Smooth muscle cell of the pulmonary artery (primary cell): Measurements from ENCODE around the gene PFKFB4. TPM values are rescaled to one million over a fixed set of nuclear protein-coding genes. Genes with fewer than 3 reads are reported as not detected.

Experiments used
- total RNA-seq: library from RNA; depleted of rRNA; stranded (reverse); fragments of >200 nt; gene quantifications from 2 replicates; pipeline ENCODE4 v1.2.3, GENCODE V29; 2014

The PFKFB4 gene
- 59.8 and 62.5 TPM in 2 replicates for total RNA-seq

DNA sequence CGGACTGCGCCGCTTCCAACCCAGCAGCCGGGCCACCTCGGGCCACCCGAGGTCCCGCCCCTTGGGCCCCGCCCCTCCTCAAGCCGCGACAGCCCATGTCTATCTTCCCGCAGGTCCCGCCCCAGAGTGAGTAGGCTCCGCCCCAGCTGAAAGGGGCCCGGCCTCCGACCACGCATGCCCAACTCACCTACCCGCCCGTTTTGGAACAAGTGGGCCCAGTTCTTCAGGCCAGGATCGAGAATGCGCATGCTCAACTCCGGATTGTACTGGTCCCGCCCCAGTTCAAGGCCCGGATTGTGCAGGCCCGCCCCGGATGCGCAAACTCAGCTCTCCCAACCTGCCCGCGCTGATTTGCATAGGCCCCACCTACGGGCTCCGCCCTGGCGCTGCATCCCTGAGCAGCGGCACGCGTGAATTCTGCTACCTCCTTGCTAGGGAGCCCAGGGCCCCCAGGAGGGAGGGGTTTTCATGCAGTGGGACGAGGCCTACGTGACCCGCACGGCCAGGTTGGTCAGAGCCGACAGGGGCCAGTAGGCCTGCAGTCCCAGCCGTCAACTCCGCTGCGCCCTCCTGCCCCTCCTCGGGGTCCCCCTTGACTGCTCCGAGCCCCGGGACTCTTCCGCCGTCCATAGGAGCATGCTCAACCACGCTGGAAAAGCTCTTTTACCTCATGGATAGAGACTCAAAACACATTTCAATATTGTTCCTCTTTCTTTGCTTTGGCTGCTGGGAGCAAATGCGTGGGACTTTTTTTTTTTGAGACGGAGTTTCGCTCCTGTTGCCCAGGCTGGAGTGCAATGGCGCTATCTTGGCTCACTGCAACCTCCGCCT is at the start of gene PFKFB4:
Gene PFKFB4 (minus strand): TSS at position 8 of the 831 bp plus-strand sequence. CDS start 26 bp downstream, outside the sequence.

DNA sequence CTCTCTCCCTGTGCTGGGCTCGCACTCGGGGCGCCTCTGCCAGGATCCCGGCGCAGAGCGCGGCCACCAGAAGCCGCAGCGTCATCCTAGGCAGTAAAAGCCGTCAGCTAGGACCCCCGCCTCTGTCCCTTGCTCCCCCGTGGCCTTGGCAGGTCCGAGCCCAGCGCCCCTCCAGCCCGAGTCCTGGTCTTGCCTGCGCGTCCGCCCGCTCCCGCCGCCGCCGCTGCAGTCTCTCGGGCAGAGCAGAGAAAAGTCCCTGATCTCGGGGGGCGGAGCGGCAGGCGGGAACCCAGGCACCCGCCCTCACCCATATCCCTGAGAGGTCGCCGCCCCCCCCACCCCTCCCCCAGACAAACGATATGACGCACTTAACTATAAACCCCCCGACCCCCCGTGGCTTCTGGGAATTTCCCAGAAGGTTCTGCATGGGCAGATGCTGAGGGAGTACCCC is 38.5 kb upstream of the PFKFB4 start, which contains the start of gene COL7A1:
Gene COL7A1 (minus strand): TSS at position 255 of the 451 bp plus-strand sequence. CDS start 170 bp downstream, at position 85.

DNA sequence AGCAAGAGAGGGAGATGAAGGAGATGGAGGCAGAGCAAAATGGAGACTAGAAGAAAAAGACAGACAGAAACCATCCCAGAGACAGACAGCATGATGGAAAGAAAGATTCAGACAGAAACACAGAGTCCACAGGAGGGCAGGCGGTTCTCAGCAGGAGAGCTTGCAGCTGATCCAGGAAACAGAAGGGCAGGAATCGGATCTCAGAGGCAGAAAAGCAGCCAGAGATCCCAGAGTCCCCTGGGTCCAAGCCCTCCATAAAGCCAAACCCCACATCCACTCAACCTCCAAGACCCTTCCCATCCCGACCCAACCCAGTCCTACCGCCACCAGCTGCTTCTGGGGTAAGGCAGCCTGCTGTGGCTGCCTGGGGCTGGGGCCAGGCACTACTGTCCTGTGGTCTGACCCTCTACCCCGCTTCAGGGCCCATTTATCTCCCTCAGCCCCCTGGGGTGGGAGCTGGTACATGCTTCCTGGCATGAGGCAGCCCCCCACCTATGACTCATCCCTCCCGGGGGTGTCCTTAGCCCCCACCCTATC is 6.8 kb upstream of the PFKFB4 start, which contains the start of gene UCN2:
Gene UCN2 (minus strand): TSS at position 400 of the 537 bp plus-strand sequence. CDS start 657 bp downstream, outside the sequence.

DNA sequence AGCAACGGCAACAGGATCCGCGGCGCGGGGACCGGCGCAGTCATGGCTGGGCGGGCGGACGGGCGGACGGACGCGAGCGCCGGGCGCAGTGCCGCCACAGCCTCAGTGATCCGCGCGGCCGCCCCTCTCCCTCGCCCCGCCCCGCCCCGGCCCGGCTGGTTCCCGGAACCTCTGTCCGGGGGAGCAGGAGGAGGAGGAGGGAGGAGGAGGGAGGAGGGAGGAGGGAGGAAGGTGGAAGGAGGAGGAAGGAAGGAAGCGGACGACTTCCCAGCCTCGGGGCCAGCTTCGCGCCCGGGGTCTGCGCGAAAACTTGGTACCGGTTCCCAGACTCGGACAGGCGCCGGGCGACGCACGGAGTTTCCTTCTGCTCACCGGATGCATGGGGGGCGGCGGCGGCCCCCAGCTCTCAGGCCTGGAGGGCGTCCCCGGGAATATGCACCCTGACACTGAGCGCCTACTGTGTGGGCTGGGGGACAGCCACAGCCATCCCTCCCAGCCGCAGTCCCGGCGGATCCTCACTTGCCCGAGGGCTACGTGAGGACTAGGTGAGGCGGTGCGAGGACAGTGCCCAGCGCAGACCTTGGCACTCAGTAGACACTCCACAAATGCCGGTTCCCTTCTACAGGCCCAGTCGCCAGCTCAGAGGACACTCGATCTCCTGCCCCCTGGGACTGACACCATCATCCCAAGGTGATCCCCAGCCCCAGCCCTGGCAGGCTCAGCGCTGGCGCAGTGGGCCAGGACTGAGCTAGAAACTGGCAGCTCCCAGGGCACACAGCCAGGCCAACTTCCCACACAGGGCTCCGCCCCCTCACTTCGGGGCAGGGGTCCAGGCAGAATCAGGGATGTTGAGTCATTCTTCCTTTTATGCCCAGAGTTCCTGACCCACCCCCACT is 52.3 kb downstream of the PFKFB4 start, which contains the start of gene SHISA5:
Gene SHISA5 (minus strand): TSS at position 124 of the 896 bp plus-strand sequence. CDS start 80 bp downstream, at position 44.

Other genes with a start within 250 kb of the PFKFB4 start
- not detected in 2 replicates for gene SPINK8, start 223.1 kb downstream of the PFKFB4 start, total RNA-seq
- gene FBXW12, start 184.6 kb downstream of the PFKFB4 start, total RNA-seq, result not detected in 2 replicates
- gene PLXNB1, start 126.7 kb downstream of the PFKFB4 start, total RNA-seq, result 23.8 and 37.3 TPM in 2 replicates
- 11.3 and 12.6 TPM in 2 replicates for gene CCDC51, start 116.7 kb downstream of the PFKFB4 start, total RNA-seq
- gene TMA7, start 116.5 kb downstream of the PFKFB4 start, total RNA-seq, result 69.9 and 93.4 TPM in 2 replicates
- gene ATRIP, start 110.1 kb downstream of the PFKFB4 start, total RNA-seq, result 5.1 and 6.3 TPM in 2 replicates
- gene SHISA5, start 52.6 kb downstream of the PFKFB4 start, total RNA-seq, result 134 and 160 TPM in 2 replicates
- 0.98 and 1.4 TPM in 2 replicates for gene UCN2, start 7.0 kb upstream of the PFKFB4 start, total RNA-seq
- 32.6 and 40.7 TPM in 2 replicates for gene COL7A1, start 38.5 kb upstream of the PFKFB4 start, total RNA-seq
- gene UQCRC1, start 52.8 kb upstream of the PFKFB4 start, total RNA-seq, result 229 and 273 TPM in 2 replicates
- gene TMEM89, start 65.0 kb upstream of the PFKFB4 start, total RNA-seq, result not detected in 2 replicates
- 19.3 and 20.7 TPM in 2 replicates for gene SLC26A6, start 78.7 kb upstream of the PFKFB4 start, total RNA-seq
- 0.91 and 2.9 TPM in 2 replicates for gene CELSR3, start 106.1 kb upstream of the PFKFB4 start, total RNA-seq
- gene NCKIPSD, start 129.1 kb upstream of the PFKFB4 start, total RNA-seq, result 15.9 and 18.9 TPM in 2 replicates
- gene IP6K2, start 160.4 kb upstream of the PFKFB4 start, total RNA-seq, result 33.9 and 34.5 TPM in 2 replicates